HEK293T (cell line): ENCODE measurements around the gene GMIP.

ENCODE experiments used
- CTCF ChIA-PET: fragments of 350-600 bp; formaldehyde crosslinking; extraction: SDS; loops from one replicate; lab custom pipeline; 2021; ENCODE audit warnings: antibody characterized with exemption, inconsistent platforms; lab: Yijun Ruan, JAX
- POLR2A ChIA-PET: fragments of 350-600 bp; formaldehyde crosslinking; extraction: SDS; loops from one replicate; lab custom pipeline; 2020; ENCODE audit warnings: antibody characterized with exemption, inconsistent platforms; lab: Yijun Ruan, JAX
- DNase-seq: peaks from one replicate; pipeline ENCODE4 v3.0.0; 2012; ENCODE audit warnings: mixed read lengths; ENCODE audit errors: extremely low spot score
- ARNT ChIP-seq: fragments of 450-650 bp; IDR thresholded peaks from 2 replicates; pipeline ENCODE4 v1.6.1; 2017; ENCODE audit warnings: mild to moderate bottlenecking
- BHLHE40 ChIP-seq: fragments of 450-650 bp; IDR thresholded peaks from 2 replicates; pipeline ENCODE4 v1.6.1; 2016; ENCODE audit warnings: mild to moderate bottlenecking, moderate library complexity, borderline replicate concordance
- CTBP1 ChIP-seq: fragments of 450-650 bp; IDR thresholded peaks from 2 replicates; pipeline ENCODE4 v1.6.1; 2016; ENCODE audit warnings: borderline replicate concordance
- ELF4 ChIP-seq: fragments of 450-650 bp; IDR thresholded peaks from 2 replicates; pipeline ENCODE4 v1.6.1; 2017; ENCODE audit warnings: antibody characterized with exemption
- FOXA1 ChIP-seq: fragments of 450-650 bp; IDR thresholded peaks from 2 replicates; pipeline ENCODE4 v1.6.1; 2016; ENCODE audit warnings: mild to moderate bottlenecking
- FOXK2 ChIP-seq: fragments of 450-650 bp; IDR thresholded peaks from 2 replicates; pipeline ENCODE4 v1.6.1; 2016; ENCODE audit warnings: mild to moderate bottlenecking
- FOXM1 ChIP-seq: fragments of 450-650 bp; IDR thresholded peaks from 2 replicates; pipeline ENCODE4 v1.6.1; 2017; ENCODE audit warnings: mild to moderate bottlenecking, borderline replicate concordance
- HDGF ChIP-seq: fragments of 450-650 bp; IDR thresholded peaks from 2 replicates; pipeline ENCODE4 v1.6.1; 2017; ENCODE audit warnings: antibody characterized with exemption, borderline replicate concordance
- L3MBTL2 ChIP-seq: fragments of 450-650 bp; conservative IDR thresholded peaks from 2 replicates; pipeline ENCODE4 v1.6.1; 2016; ENCODE audit warnings: mild to moderate bottlenecking
- LEF1 ChIP-seq: fragments of 450-650 bp; IDR thresholded peaks from 2 replicates; pipeline ENCODE4 v1.6.1; 2017; ENCODE audit warnings: mild to moderate bottlenecking, borderline replicate concordance
- NFRKB ChIP-seq: fragments of 450-650 bp; IDR thresholded peaks from 2 replicates; pipeline ENCODE4 v1.6.1; 2016; ENCODE audit warnings: mild to moderate bottlenecking, moderate library complexity
- PKNOX1 ChIP-seq: fragments of 450-650 bp; IDR thresholded peaks from 2 replicates; pipeline ENCODE4 v1.6.1; 2016
- SP1 ChIP-seq: fragments of 450-650 bp; IDR thresholded peaks from 2 replicates; pipeline ENCODE4 v1.6.1; 2017
- SUZ12 ChIP-seq: fragments of 450-650 bp; IDR thresholded peaks from 2 replicates; pipeline ENCODE4 v1.6.1; 2016; ENCODE audit warnings: mild to moderate bottlenecking
- TARDBP ChIP-seq: fragments of 450-650 bp; IDR thresholded peaks from 2 replicates; pipeline ENCODE4 v1.6.1; 2016
- ZNF384 ChIP-seq: fragments of 450-650 bp; IDR thresholded peaks from 2 replicates; pipeline ENCODE4 v1.6.1; 2016

The GMIP gene

GRCh38 chr19:19649580-19649995 lies 6.1 kb upstream of the GMIP start:
- TF ChIP-seq NFRKB (no peak), SUZ12 (no peak), FOXK2 (no peak), SP1 (no peak), HDGF (no peak), ZNF384 (no peak), CTBP1 (no peak), L3MBTL2 (no peak), ARNT (no peak)
- DNase-seq: no peak
- POLR2A ChIA-PET: no interaction called here
- CTCF ChIA-PET: interaction anchor here (1.3 kb wide), 1 partner anchor 95 kb away, joined by 5 read pairs; no protein-coding TSS in a partner anchor

- ChIA-PET POLR2A (no interaction called here), CTCF (interaction anchor here (1.3 kb wide), 1 partner anchor 95 kb away, joined by 5 read pairs; no protein-coding TSS in a partner anchor)
- no peak for DNase-seq
These were observed 5.7 kb upstream of the GMIP start for GRCh38 chr19:19649155-19649554.

GRCh38 chr19:19647037-19647835 lies 3.8 kb upstream of the GMIP start:
- CTCF ChIA-PET: no interaction called here
- TF ChIP-seq ELF4 (no peak), CTBP1 (no peak), ZNF384 (no peak), NFRKB (no peak), TARDBP (no peak), LEF1 (no peak), HDGF (no peak), SP1 (no peak), FOXK2 (no peak), SUZ12 (no peak), FOXM1 (no peak)
- POLR2A ChIA-PET: no interaction called here
- no peak for DNase-seq

More at GRCh38 chr19:19649155-19649554, 5.7 kb upstream of the GMIP start:
- TF ChIP-seq TARDBP (no peak), ZNF384 (no peak), L3MBTL2 (no peak), HDGF (no peak), LEF1 (no peak), ARNT (no peak), FOXK2 (no peak), ELF4 (no peak), CTBP1 (no peak), FOXA1 (no peak), FOXM1 (no peak), NFRKB (no peak), SP1 (no peak), PKNOX1 (no peak), SUZ12 (no peak), BHLHE40 (no peak)

GRCh38 chr19:19645233-19645870 lies 1.9 kb upstream of the GMIP start:
- no peak for DNase-seq
- ChIA-PET POLR2A (interaction anchor here (1.3 kb wide), 1 partner anchor 13 kb away, joined by 3 read pairs; no protein-coding TSS in a partner anchor), CTCF (interaction anchor here (1.9 kb wide), 1 partner anchor 92 kb away, joined by 4 read pairs; no protein-coding TSS in a partner anchor)
- TF ChIP-seq BHLHE40: no peak
- no peak for TF ChIP-seq FOXK2
- no peak for TF ChIP-seq CTBP1
- TF ChIP-seq SP1: no peak
- TF ChIP-seq FOXM1: no peak
- TF ChIP-seq HDGF: no peak
- no peak for TF ChIP-seq ELF4
- TF ChIP-seq L3MBTL2: no peak
- TF ChIP-seq PKNOX1: no peak
- no peak for TF ChIP-seq SUZ12
- TF ChIP-seq NFRKB: no peak
- TF ChIP-seq TARDBP: no peak
- TF ChIP-seq ZNF384: no peak
- TF ChIP-seq FOXA1: no peak

GRCh38 chr19:19644054-19644388 lies 564 bp upstream of the GMIP start:
- no peak for DNase-seq
- ChIA-PET POLR2A (no interaction called here), CTCF (interaction anchor here (0.7 to 1.9 kb wide), 5 partner anchors 8 to 114 kb away, joined by 3 to 6 read pairs (median 5); no protein-coding TSS in a partner anchor)
- TF ChIP-seq FOXK2 (no peak), ZNF384 (no peak), CTBP1 (no peak), L3MBTL2 (no peak), TARDBP (no peak), ELF4 (no peak), ARNT (no peak), SUZ12 (no peak), HDGF (no peak)
